ENCODE results near the gene LIMS4. TPM values are rescaled to one million over a fixed set of nuclear protein-coding genes. Genes with fewer than 3 reads are reported as not detected.
"Not testable (repeated sequence)": the region's sequence is repeated elsewhere in the genome, so short reads cannot be mapped to it uniquely, and the experiment has no call there.

LIMS4 gene
- total and polyA plus RNA-seq, 4 donors: 0.89 to 2.6 (median 1.1) TPM

DNA sequence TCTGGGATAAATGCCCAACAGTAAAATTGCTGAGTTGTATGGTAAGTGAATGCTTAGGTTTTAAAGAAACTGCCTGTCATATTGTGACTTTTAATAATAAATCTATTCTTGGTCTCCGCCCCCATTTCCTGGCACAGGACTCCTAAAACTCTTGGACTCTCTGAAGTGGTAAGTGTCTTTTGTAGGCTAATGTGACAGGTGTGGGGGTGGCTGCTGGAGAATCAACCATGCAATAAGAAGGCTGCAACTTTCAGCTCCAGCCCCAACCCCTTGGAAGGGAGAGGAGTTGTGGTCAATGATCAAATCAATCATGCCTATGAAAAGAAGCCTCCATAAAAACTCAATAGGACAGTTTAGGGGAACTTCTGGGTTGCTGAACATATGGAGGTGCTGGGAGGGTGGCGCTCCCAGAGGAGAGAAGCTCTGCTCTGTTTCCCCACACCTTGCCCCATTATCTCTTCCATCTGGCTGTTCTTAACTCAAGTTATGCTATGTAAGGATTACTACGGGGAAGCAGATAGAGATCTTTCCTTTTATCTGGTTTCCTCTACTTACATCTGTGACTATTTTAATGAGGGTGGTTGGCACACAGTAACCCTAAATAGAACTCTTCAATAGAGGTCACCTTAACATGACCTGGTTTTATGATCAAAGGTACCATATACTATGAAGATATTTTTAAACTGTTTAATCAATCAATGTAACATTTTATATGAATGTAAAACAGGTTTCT, 3.2 kb upstream of the LIMS4 start:
- not testable (repeated sequence) for H3K27me3 ChIP-seq (ENCODE audit: control insufficient read depth, insufficient read depth, low read length); H3K4me1 ChIP-seq (ENCODE audit: control insufficient read depth, insufficient read depth, low read length); H3K4me3 ChIP-seq (ENCODE audit: low read depth, low read length); H3K36me3 ChIP-seq (ENCODE audit: control insufficient read depth, insufficient read depth, low read length); DNase-seq (ENCODE audit: low read depth in 4 of 6, low spot score in 6 of 6); H3K27ac ChIP-seq (ENCODE audit: low read depth, low read length); H3K9me3 ChIP-seq (ENCODE audit: control insufficient read depth, insufficient read depth, low read length)
- no CpG with 5 or more reads among the region's 3 CpGs for WGBS (ENCODE audit: insufficient coverage)

DNA sequence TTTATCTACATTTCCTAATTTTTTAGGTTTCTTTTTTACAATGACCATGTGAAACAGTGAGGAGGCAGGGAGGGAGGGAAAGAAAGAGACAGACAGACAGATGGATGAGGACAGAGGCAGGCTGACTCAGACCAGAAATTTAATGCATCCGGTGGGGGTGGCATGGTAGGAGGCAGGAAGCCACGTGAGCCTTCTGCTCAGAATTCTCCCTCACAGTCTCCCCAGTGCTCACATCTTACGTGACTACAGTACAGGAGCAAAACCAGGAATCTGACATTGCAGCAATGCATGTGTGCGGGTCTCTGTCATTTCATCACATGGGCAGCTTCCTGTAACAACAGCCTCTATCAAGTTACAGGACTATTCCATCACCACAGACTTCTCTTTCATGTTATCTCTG, 2.3 kb upstream of the LIMS4 start:
- no CpG with 5 or more reads among the region's 4 CpGs for WGBS (ENCODE audit: insufficient coverage)

DNA sequence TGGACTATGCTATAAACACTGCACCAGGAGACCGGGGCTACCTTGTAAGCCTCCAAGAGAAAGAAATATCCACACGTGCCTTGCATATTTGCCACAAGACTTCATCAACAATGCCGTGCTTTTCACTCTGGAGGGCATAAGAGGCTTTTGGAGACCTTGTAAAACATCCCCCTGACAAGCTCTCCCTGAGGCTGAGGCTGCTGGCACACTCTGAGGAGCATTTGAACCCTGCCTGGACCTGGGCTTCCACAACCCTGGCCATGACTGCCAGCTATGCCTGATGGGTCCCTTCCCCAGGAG, 393 bp upstream of the LIMS4 start:
- not testable (repeated sequence) for H3K27ac ChIP-seq (ENCODE audit: low read depth, low read length); H3K4me3 ChIP-seq (ENCODE audit: low read depth, low read length); H3K9me3 ChIP-seq (ENCODE audit: control insufficient read depth, insufficient read depth, low read length); H3K36me3 ChIP-seq (ENCODE audit: control insufficient read depth, insufficient read depth, low read length); H3K27me3 ChIP-seq (ENCODE audit: control insufficient read depth, insufficient read depth, low read length); DNase-seq (ENCODE audit: low read depth in 4 of 6, low spot score in 6 of 6); H3K4me1 ChIP-seq (ENCODE audit: control insufficient read depth, insufficient read depth, low read length)
- WGBS (ENCODE audit: insufficient coverage): no CpG with 5 or more reads among the region's 3 CpGs

More for the DNA sequence above, 2.3 kb upstream of the LIMS4 start:
- not testable (repeated sequence) for H3K27me3 ChIP-seq (ENCODE audit: control insufficient read depth, insufficient read depth, low read length); H3K36me3 ChIP-seq (ENCODE audit: control insufficient read depth, insufficient read depth, low read length); DNase-seq (ENCODE audit: low read depth in 4 of 6, low spot score in 6 of 6); H3K4me3 ChIP-seq (ENCODE audit: low read depth, low read length); H3K27ac ChIP-seq (ENCODE audit: low read depth, low read length); H3K9me3 ChIP-seq (ENCODE audit: control insufficient read depth, insufficient read depth, low read length); H3K4me1 ChIP-seq (ENCODE audit: control insufficient read depth, insufficient read depth, low read length)

DNA sequence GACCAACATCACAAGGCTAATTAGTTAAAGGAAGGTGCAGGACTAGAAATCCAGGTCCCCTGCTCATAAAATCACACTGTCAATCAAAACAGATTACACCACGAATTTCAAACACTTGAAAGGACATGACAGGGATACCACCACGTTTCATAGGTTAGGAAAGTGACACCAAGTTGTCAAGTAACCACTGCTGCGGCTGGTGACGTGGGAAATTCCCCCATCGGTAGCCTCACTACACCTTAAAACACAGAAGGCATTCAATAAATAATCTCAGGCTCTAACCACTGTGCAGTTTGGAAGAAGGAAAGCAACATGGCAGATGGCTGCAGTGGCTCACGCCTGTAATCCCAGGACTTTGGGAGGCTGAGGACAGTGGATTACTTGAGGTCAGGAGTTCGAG, 3.7 kb downstream of the LIMS4 start:
- H3K4me3 ChIP-seq (ENCODE audit: low read depth, low read length); DNase-seq (ENCODE audit: low read depth in 4 of 6, low spot score in 6 of 6); H3K9me3 ChIP-seq (ENCODE audit: control insufficient read depth, insufficient read depth, low read length); H3K4me1 ChIP-seq (ENCODE audit: control insufficient read depth, insufficient read depth, low read length); H3K36me3 ChIP-seq (ENCODE audit: control insufficient read depth, insufficient read depth, low read length); H3K27me3 ChIP-seq (ENCODE audit: control insufficient read depth, insufficient read depth, low read length); H3K27ac ChIP-seq (ENCODE audit: low read depth, low read length): not testable (repeated sequence)
- no CpG with 5 or more reads among the region's 7 CpGs for WGBS (ENCODE audit: insufficient coverage)

DNA sequence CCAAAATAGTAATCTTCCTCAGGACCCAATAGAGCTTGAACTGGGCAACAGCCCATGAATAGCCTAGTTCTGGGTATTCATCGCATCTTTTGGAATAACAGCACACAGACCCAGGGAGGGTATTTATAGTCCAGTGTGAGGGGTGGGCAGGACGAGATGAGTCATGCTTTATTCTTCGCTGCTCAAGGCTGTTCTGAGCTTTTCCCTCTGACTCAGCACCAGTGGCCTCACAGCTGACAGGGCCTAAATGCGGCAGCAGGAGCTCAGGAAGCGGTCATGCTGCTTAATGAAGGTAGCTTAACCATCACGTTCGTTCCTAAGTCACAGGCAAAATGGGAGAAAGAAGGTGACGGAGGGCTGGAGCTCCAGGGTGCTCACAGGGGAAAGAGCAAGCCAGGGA, 7.3 kb downstream of the LIMS4 start:
- H3K9me3 ChIP-seq (ENCODE audit: control insufficient read depth, insufficient read depth, low read length); H3K27ac ChIP-seq (ENCODE audit: low read depth, low read length): not testable (repeated sequence)

DNA sequence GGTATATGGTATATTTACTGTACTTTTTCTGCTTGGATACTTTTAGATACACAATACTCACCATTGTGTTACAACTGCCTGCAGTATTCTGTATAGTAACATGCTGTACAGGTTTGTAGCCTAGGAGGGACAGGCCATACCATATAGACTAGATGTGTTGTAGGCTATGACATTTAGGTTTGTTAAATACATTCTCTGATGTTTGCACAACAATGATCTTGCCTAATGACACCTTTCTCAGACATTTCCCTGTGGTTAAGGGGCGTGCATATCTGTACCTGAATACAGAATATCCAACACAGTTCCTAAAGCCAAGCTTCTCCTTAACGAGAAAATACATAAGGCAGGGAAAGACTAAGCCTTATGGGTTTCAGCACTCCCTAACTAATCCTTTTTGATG, 10.2 kb downstream of the LIMS4 start:
- DNase-seq (ENCODE audit: low read depth in 4 of 6, low spot score in 6 of 6); H3K27me3 ChIP-seq (ENCODE audit: control insufficient read depth, insufficient read depth, low read length); H3K4me3 ChIP-seq (ENCODE audit: low read depth, low read length); H3K9me3 ChIP-seq (ENCODE audit: control insufficient read depth, insufficient read depth, low read length); H3K36me3 ChIP-seq (ENCODE audit: control insufficient read depth, insufficient read depth, low read length); H3K4me1 ChIP-seq (ENCODE audit: control insufficient read depth, insufficient read depth, low read length); H3K27ac ChIP-seq (ENCODE audit: low read depth, low read length): not testable (repeated sequence)
- WGBS (ENCODE audit: insufficient coverage): no CpG with 5 or more reads among the region's 2 CpGs

More for the DNA sequence above, 7.3 kb downstream of the LIMS4 start:
- WGBS (ENCODE audit: insufficient coverage): no CpG with 5 or more reads among the region's 8 CpGs
- not testable (repeated sequence) for H3K4me1 ChIP-seq (ENCODE audit: control insufficient read depth, insufficient read depth, low read length); H3K4me3 ChIP-seq (ENCODE audit: low read depth, low read length); DNase-seq (ENCODE audit: low read depth in 4 of 6, low spot score in 6 of 6); H3K27me3 ChIP-seq (ENCODE audit: control insufficient read depth, insufficient read depth, low read length); H3K36me3 ChIP-seq (ENCODE audit: control insufficient read depth, insufficient read depth, low read length)

DNA sequence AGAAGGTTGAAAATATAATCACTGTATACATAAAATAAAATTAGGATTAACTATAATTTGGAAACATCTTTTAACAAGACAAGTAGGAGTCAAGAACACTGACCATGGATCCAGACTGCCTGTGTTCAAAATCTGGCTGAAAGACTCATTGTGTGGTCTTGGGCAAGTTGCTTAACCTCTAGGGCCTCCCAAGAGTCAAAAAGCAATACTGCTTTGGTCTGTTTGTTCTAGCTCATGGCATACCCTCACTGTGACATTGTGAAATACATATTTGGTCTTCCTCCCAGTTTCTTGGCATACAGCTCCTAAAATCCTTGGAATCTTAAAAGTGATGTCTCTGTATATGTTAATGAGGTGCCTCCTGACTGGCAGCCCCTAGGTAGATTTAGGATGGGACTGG, 12.3 kb downstream of the LIMS4 start:
- not testable (repeated sequence) for H3K36me3 ChIP-seq (ENCODE audit: control insufficient read depth, insufficient read depth, low read length); H3K4me3 ChIP-seq (ENCODE audit: low read depth, low read length)

DNA sequence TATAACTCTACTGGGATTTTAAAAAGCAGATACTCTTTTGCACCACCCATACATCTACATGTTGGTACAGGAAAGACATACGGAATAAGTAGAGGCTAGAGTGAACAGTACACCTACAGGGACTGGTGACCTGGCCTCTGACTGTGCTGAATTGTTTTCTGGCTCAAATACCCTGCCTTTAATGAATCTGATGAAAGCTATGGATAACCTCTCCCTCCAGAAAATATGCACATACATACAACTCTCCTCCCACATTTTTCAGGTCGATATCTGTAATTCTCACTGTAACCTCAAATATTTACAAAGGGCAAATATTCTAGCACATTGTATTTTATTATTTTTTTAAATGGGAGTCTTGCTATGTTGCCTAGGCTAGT, 15.4 kb downstream of the LIMS4 start:
- not testable (repeated sequence) for H3K4me1 ChIP-seq (ENCODE audit: control insufficient read depth, insufficient read depth, low read length); H3K27me3 ChIP-seq (ENCODE audit: control insufficient read depth, insufficient read depth, low read length); H3K27ac ChIP-seq (ENCODE audit: low read depth, low read length); H3K9me3 ChIP-seq (ENCODE audit: control insufficient read depth, insufficient read depth, low read length); H3K4me3 ChIP-seq (ENCODE audit: low read depth, low read length); H3K36me3 ChIP-seq (ENCODE audit: control insufficient read depth, insufficient read depth, low read length); DNase-seq (ENCODE audit: low read depth in 4 of 6, low spot score in 6 of 6)
- no CpG with 5 or more reads among the region's 2 CpGs for WGBS (ENCODE audit: insufficient coverage)

More for the DNA sequence above, 12.3 kb downstream of the LIMS4 start:
- H3K27ac ChIP-seq (ENCODE audit: low read depth, low read length); H3K9me3 ChIP-seq (ENCODE audit: control insufficient read depth, insufficient read depth, low read length); H3K4me1 ChIP-seq (ENCODE audit: control insufficient read depth, insufficient read depth, low read length); H3K27me3 ChIP-seq (ENCODE audit: control insufficient read depth, insufficient read depth, low read length); DNase-seq (ENCODE audit: low read depth in 4 of 6, low spot score in 6 of 6): not testable (repeated sequence)

DNA sequence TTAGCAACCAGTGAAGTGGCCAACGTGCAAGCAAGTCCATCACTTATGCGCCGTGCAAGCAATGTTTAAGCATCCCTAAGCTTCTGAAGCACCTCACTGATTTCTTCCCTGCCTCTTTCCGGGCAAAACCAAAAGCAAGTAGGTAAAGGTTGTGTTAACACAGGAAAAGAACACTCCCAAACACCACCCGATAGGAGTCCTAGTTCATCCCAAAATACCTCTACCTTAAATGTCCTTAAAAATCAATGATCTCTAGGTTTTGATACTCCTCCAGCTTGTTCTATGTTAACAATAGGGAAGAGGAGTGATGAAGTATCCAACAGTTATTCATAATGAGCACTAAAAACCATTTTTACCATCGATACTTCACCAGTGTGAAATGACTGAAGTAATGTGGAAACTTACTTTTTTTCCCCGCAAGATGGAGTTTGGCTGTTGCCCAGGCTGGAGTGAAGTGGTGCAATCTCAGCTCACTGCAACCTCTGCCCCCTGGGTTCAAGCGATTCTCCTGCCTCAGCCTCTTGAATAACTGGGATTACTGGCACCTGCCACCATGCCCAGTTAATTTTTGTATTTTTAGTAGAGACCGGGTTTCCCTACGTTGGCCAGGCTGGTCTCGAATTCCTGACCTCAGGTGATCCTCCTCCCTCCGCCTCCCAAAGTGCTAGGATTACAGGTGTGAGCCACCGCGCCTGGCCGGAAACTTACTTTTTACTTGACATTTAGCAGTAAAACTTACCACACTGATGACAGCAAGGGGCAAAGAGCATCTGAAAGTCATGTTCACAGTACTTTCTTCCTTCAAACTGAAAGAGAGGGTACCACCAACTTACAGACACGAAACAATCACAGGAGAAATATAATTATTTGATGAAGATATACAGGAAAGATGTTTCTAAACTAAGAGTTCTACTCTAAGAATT, 16.1 kb downstream of the LIMS4 start:
- not testable (repeated sequence) for H3K27me3 ChIP-seq (ENCODE audit: control insufficient read depth, insufficient read depth, low read length); H3K27ac ChIP-seq (ENCODE audit: low read depth, low read length); H3K36me3 ChIP-seq (ENCODE audit: control insufficient read depth, insufficient read depth, low read length); DNase-seq (ENCODE audit: low read depth in 4 of 6, low spot score in 6 of 6); H3K4me1 ChIP-seq (ENCODE audit: control insufficient read depth, insufficient read depth, low read length); H3K9me3 ChIP-seq (ENCODE audit: control insufficient read depth, insufficient read depth, low read length); H3K4me3 ChIP-seq (ENCODE audit: low read depth, low read length)
- WGBS (ENCODE audit: insufficient coverage): no CpG with 5 or more reads among the region's 16 CpGs

DNA sequence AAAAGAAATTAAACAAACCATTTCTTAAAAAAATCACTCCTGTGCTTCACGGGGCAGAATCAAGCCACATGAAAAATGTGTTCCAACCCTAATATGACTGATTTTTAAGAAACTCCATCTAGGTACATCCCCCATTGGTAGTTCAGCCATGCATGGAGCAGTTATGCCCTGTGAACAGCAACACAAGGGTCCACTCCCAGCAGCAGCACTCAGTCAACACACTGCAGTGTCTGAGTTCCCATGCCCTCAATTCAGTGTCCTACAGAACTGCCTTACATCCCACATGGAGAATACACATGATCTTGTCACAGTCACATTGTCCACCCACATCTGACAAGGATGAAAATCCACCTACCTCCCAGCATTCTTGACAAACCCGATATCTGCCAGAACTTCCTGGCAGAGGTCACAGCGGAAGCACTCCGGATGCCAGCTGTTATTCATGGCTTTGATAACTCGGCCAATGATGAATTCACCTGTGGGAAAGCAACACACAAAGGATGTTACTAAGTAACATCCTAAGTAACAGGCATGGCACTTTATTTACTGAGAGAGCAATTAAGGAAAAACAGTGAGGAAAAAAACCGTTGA, 17.4 kb downstream of the LIMS4 start:
- not testable (repeated sequence) for H3K9me3 ChIP-seq (ENCODE audit: control insufficient read depth, insufficient read depth, low read length); DNase-seq (ENCODE audit: low read depth in 4 of 6, low spot score in 6 of 6); H3K4me1 ChIP-seq (ENCODE audit: control insufficient read depth, insufficient read depth, low read length); H3K27me3 ChIP-seq (ENCODE audit: control insufficient read depth, insufficient read depth, low read length); H3K27ac ChIP-seq (ENCODE audit: low read depth, low read length); H3K36me3 ChIP-seq (ENCODE audit: control insufficient read depth, insufficient read depth, low read length); H3K4me3 ChIP-seq (ENCODE audit: low read depth, low read length)
- no CpG with 5 or more reads among the region's 6 CpGs for WGBS (ENCODE audit: insufficient coverage)
